Cardiac fibroblast (primary cell): ENCODE measurements around the gene TMEM201.
A peak's percentile ranks its signal among the peaks of the same experiment; 100 is the strongest.

Experiments
- DNase-seq, 2 donors: peaks; one replicate each; pipeline versions ENCODE4 v3.0.0 to v3.0.0-alpha.2; 2010; ENCODE audit warnings: low read depth in 2 of 2
- H3K4me3 ChIP-seq, 2 donors: replicated peaks in 1 of 2; 1 replicate in 1 of 2; 2 replicates in 1 of 2; pipeline ENCODE4 v1.5.1; 2011; ENCODE audit warnings: low read depth in 2 of 2, low read length in 2 of 2, mild to moderate bottlenecking in 2 of 2, moderate library complexity in 1 of 2
- CTCF ChIP-seq: IDR thresholded peaks from one replicate; pipeline ENCODE4 v1.5.1; 2011; ENCODE audit warnings: low read depth, mild to moderate bottlenecking, low read length, inconsistent platforms

Gene TMEM201

GRCh38 chr1:9588551-9589143 is at the start of gene TMEM201:
Gene TMEM201 (plus strand): TSS chr1:9588911. CDS start chr1:9588931, 20 bp downstream.
- TF ChIP-seq CTCF = peak; percentile 29
- H3K4me3 ChIP-seq = peak within 1 kb of the TSS; percentile 54 to 62
- peak; percentile 87 to 94 for DNase-seq

- TF ChIP-seq CTCF = no peak
- DNase-seq = peak; percentile 98 to 99
- H3K4me3 ChIP-seq = peak within 1 kb of the TSS; percentile 65 to 70
These were observed 49.4 kb upstream of the TMEM201 start, which contains the start of gene SLC25A33 for GRCh38 chr1:9539165-9539828. Gene SLC25A33 (plus strand): TSS chr1:9539465. CDS start chr1:9539692, 227 bp downstream.

GRCh38 chr1:9539829-9540550 is 48.7 kb upstream of the TMEM201 start:
- DNase-seq = peak; percentile 51 to 56
- no peak for TF ChIP-seq CTCF
- peak overlapping the region; percentile 65 to 70 for H3K4me3 ChIP-seq

- H3K4me3 ChIP-seq = no peak overlapping the region
- DNase-seq = peak; percentile 56 to 77
- no peak for TF ChIP-seq CTCF
These were observed 46.3 kb upstream of the TMEM201 start for GRCh38 chr1:9542430-9542829.

GRCh38 chr1:9544926-9545325 is 43.8 kb upstream of the TMEM201 start:
- no peak for TF ChIP-seq CTCF
- no peak for DNase-seq
- H3K4me3 ChIP-seq = no peak overlapping the region

- no peak overlapping the region for H3K4me3 ChIP-seq
- DNase-seq = no peak
- TF ChIP-seq CTCF = no peak
These were observed 38.7 kb upstream of the TMEM201 start for GRCh38 chr1:9549955-9550546.
